HEK293T (cell line): ENCODE measurements around the gene PAPPA.

Experiments used
- ARNT ChIP-seq: fragments of 450-650 bp; IDR thresholded peaks from 2 replicates; pipeline ENCODE4 v1.6.1; 2017; ENCODE audit warnings: mild to moderate bottlenecking
- BHLHE40 ChIP-seq: fragments of 450-650 bp; IDR thresholded peaks from 2 replicates; pipeline ENCODE4 v1.6.1; 2016; ENCODE audit warnings: mild to moderate bottlenecking, moderate library complexity, borderline replicate concordance
- CTBP1 ChIP-seq: fragments of 450-650 bp; IDR thresholded peaks from 2 replicates; pipeline ENCODE4 v1.6.1; 2016; ENCODE audit warnings: borderline replicate concordance
- ELF4 ChIP-seq: fragments of 450-650 bp; IDR thresholded peaks from 2 replicates; pipeline ENCODE4 v1.6.1; 2017; ENCODE audit warnings: antibody characterized with exemption
- FOXA1 ChIP-seq: fragments of 450-650 bp; IDR thresholded peaks from 2 replicates; pipeline ENCODE4 v1.6.1; 2016; ENCODE audit warnings: mild to moderate bottlenecking
- FOXK2 ChIP-seq: fragments of 450-650 bp; IDR thresholded peaks from 2 replicates; pipeline ENCODE4 v1.6.1; 2016; ENCODE audit warnings: mild to moderate bottlenecking
- FOXM1 ChIP-seq: fragments of 450-650 bp; IDR thresholded peaks from 2 replicates; pipeline ENCODE4 v1.6.1; 2017; ENCODE audit warnings: mild to moderate bottlenecking, borderline replicate concordance
- HDGF ChIP-seq: fragments of 450-650 bp; IDR thresholded peaks from 2 replicates; pipeline ENCODE4 v1.6.1; 2017; ENCODE audit warnings: antibody characterized with exemption, borderline replicate concordance
- NFRKB ChIP-seq: fragments of 450-650 bp; IDR thresholded peaks from 2 replicates; pipeline ENCODE4 v1.6.1; 2016; ENCODE audit warnings: mild to moderate bottlenecking, moderate library complexity
- SP1 ChIP-seq: fragments of 450-650 bp; IDR thresholded peaks from 2 replicates; pipeline ENCODE4 v1.6.1; 2017
- SUZ12 ChIP-seq: fragments of 450-650 bp; IDR thresholded peaks from 2 replicates; pipeline ENCODE4 v1.6.1; 2016; ENCODE audit warnings: mild to moderate bottlenecking
- TARDBP ChIP-seq: fragments of 450-650 bp; IDR thresholded peaks from 2 replicates; pipeline ENCODE4 v1.6.1; 2016
- ZNF384 ChIP-seq: fragments of 450-650 bp; IDR thresholded peaks from 2 replicates; pipeline ENCODE4 v1.6.1; 2016

DNA sequence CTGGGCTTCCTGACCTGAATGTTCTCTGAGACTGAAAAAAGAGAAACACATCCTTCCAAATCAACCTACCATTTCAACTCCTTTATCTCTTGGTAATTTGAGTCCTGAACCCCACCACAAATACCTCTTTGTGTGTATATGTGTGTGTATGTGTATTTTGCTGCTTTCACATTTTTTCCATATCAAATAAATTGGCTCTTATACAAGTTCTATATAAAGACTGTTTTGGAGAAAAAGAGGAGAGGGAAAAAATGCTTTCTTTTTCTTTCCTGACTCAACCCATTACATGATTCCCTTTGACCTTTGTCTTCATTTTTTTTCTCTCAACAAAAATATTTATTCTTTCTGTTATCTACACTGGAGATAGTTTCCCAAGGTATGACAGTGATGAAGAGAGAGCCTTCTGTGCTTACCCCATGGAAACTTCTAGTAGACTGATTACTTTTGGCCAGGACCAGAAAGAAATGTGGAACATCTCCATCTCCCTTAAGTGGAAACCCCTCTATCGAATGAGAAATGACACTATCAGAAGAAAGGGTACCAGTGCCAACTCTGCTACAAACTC lies 85.3 kb downstream of the PAPPA start:
- no peak for TF ChIP-seq ZNF384
- TF ChIP-seq CTBP1 = no peak
- TF ChIP-seq FOXM1 = no peak
- TF ChIP-seq FOXK2 = no peak
- TF ChIP-seq ARNT = no peak
- TF ChIP-seq NFRKB = no peak
- no peak for TF ChIP-seq SUZ12
- no peak for TF ChIP-seq TARDBP
- TF ChIP-seq SP1 = no peak
- TF ChIP-seq BHLHE40 = no peak
- no peak for TF ChIP-seq HDGF
- no peak for TF ChIP-seq FOXA1
- no peak for TF ChIP-seq ELF4
